Superior temporal gyrus (tissue), 1 donor: ENCODE data around the gene C5orf46.

Source experiments
- DNase-seq: peaks from one replicate; pipeline ENCODE4 v3.0.0-alpha.2; 2016; ENCODE audit errors: extremely low spot score

Gene C5orf46

DNA sequence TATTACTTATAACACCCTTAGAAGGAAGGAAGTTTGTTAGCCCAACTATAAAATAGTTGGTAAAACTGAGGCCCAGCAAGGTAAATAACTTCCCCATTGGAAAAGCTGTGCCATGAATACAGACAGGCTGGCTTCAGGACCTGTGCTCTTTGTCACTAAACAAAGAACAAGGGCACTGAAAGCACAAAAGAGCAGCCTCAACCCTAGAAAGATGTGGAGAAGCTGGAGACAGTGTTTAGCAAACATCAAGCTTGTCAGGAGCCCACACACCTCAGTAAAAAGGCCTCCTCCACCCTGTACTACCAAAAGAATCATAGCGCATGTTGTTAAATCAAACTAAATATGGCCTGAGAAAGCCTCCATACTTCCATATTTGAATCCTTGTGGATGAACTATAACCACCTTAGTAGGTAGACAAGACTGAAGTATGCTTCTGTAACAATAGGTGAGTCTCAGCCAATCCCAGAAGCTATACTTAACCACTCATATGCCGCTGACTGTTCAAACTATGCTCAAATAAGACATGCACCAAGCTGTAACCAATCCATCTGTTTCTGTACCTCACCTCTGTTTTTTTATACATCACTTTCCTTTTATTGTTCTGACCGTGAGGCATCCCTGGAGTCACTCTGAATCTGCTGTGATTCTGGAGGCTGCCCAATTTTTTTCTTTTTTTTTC is 46.2 kb downstream of the C5orf46 start:
- DNase-seq, result no peak

DNA sequence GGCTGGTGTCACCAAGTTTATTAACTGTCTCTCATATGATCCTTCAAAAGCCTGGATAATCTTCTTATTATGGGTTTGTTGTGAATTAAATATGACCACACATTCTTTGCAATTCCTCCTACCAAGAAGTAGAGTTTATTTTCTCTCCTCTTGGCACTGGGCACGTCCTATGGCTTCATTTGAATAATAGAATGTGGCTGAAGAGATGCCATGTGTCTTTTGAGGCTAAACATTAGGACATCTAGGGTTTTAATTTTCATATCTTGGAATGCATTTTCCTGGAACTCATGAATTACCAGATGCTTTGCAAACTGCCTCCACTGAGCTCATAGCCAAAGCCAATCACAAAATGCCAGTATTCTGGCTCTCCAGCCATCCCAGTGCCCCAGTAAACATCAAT is 47.8 kb downstream of the C5orf46 start:
- DNase-seq, result no peak

DNA sequence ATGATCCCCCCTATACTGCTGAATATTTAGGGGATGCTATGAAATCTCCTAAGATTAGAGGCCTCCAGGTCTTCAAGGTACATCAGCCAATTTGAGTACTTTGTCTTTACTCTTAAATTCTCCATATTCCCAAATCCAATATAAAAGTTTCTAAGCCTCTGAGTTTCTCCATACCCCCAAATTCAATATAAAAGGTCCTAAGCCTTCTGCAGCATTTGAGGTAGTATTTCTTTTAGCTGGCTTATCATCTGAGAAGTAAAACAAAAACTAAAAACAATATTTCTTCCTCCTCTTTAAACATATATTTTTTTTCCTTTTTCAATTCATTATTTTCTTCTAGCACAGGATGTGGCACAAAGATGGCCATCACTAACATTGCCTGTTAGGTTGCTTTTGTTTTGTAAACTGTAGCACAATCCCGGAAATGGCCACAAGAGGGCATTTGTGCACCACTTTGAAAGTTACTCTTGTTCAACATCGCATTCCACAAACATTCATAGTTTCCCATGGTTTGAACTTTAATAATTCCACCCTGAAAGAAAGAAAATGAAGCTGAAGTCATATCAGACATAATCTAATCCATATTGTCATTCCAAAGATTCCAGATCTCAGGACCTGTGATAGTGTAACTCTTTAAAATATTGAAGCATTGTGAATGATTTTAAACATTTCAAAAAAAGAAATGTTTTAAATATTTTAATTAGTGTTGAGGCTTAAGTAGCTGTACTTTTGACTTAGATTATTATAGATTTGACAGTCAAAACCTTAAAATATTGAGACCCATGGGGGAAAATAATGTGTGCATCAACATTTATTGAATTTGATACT is 48.8 kb downstream of the C5orf46 start:
- DNase-seq, result peak; percentile 92

DNA sequence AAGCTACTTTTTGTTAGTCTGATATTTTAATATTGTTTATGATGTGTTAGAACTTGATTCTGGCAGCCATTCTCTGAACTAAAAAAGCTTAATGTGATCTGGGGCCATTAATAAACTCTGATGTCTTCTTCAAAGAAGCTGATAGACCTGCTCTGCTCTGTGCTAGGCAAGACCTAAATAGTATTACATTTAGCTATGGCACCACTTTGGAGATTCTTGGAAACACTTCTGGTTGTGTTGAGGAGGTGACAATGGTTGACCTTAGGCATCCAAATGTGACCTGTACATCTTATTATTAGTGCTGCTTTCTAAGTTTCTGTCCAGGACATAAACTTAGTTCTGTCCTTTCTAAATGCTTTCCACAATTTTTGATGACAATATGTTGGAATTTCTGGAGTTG is 49.5 kb downstream of the C5orf46 start:
- no peak for DNase-seq

DNA sequence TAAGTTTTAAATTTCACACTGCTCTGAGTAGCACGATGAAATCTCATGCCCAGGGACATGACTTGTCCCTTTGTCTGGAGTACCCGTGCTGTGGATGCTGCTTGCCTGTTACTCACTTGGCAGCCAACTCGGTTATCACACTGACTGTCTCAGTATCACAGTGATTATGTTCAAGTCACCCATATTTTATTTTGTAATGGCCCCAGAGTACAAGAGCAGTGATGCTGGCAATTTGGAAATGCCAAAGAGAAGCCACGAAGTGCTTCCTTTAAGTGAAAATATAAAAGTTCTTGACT is 50.6 kb downstream of the C5orf46 start:
- DNase-seq, result no peak

DNA sequence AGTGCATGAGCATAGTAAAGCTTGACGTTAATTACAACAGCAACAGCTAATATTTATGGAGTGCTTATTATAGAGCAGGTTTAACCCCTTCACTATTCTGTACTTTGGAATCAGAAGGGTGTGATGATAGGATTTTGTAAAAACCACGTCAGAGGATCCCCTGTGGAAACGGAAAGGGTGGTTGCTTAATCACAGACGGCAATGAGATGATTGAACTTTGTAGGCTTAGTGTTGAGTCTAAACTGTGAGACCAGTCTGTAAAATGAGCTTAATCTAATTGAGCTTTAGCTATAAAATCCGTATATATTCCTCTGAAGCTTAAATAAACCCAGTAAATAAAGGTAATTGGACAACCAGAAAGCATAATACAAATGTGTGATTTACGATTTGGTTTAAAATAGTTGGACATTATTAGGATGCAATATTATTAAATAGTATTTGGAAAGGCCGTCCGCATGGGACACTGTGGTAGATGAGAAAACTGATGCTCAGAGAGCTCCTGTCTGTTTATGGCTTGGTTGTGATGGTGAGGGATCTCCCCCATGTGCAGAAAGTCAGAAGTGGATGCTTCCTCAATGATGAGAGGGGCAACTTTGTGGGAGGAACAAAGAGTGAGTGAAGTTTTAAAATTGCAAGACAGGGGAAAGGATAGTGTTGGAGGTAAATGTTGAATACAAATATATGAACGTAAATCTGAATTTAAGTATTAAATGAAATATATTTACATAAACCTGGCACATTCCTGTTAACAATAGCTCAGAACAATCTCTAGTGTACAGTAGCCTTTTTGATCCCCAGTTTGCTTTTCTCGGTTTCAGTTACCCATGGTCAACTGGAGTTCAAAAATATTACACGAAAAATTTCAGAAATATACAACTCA is 51.2 kb downstream of the C5orf46 start:
- no peak for DNase-seq

DNA sequence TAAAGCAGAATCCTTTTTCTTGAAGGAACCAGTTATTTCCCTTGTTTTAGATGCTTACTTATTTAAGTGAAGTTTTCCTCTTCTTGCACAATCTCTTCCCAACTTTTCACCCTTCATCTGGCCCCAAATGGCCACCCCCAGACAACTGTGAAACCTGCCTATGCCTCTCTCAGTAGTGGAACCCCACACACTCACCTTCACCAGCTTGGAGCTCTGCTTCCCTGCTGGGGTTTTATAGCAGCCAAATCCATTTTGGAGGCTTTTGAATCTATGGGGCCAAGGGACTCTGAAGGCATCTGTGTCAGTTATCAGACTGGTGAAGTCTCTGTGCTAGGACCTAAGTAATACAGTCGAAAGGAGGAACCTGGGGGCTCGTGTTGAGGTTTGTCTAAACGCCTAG is 52.0 kb downstream of the C5orf46 start:
- no peak for DNase-seq

DNA sequence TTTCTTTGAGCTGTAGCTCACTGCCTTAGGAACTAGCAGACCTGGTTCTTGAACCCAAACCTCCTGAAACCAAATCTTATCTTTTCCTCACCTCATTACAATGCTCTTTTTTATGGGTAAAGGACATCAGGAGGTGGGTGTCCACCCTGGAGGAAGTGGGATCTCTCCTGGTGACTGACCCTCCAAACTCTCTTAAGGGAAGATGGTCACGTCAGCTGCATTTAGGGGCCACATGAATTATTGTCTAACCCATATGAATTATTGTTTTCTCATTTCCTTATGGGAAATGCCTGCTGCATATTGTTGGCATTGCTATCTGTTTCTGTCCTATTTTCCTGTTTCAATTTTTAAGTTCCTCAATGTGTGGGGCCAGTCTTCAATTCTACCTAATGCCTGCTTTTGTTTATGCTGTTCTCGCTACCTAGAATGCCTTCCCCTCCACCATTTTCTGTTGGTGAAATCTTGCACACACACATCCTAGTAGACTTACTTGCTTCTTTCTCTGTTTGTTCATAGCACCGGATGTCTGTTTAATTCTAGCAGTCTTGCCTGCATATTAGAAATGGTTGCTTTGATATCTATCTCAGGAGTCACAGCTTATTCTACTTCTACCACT is 52.9 kb downstream of the C5orf46 start:
- DNase-seq, result no peak

DNA sequence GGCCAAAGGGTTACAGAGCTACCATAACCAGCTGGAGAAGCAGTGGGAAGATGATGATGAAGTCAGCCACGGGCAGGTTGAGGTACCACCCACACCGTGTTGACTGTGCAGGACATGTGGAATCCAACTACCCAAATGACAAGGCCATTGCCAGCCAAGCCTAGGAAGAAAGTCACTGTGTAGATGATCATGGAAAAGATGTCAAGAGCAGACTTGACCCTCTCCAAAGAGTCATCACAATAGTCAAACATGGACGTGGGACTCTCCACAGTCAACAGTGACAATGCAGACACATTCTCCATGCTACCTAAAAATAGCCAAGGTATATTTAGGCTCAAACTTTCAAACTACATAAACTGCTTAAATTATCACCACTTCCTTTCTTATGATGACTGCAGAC is 54.0 kb downstream of the C5orf46 start:
- DNase-seq, result no peak

DNA sequence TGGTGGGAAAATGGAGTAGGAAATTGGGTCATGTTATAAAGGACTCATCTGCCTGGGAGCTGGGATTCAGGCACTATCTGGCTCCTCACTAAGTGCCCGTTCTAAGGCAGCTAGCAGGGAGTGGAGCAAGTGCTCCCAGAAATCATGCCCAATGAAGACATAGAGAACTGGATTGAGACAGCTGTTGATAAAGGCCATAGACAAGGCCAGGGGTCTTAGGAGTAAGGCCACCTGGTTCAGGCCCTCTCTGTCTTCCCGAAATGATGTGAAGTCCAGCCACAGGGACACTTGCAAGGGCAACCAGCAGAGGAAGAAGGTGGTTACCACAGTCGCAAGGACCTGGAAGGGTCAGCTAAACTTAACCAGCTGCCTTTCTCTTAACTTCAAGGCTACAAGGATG is 54.8 kb downstream of the C5orf46 start:
- DNase-seq, result no peak

DNA sequence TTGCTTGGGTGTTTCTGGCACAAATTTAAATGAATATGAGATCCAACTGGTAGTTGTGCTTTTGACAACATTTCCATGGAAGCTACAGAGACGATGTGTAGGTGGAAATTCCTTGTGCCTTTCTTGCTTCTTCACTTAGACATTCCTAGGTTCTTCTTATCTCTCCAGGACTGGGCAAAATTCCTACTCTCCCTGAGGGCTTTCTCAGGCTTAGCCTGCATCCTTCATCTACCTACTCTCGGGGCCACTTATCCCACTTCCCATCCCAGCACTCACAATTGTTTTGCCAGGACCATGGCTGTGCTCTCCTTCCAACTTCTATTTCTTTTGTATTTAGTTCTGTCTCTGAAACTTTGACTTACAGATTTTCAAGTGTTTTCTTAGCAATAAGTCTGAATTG is 57.1 kb downstream of the C5orf46 start:
- no peak for DNase-seq

DNA sequence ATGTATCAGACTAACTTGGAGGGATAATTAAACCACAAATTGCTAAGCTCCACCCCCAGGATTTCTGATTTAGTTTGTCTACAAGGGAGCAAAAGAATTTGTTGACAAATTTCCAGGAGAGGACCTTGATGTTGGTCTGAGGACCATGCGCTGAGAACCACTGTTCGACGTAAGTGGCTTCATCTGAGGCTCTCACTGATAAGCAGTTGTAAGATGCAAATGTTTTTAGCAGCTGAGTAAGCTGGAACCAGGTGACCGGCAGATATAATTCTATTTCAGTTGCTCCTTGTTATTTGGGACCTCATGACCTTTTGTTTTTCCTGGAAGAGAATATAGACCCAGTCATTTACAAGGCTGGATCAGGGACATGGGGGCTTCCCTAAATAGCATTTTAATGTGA is 60.7 kb downstream of the C5orf46 start:
- no peak for DNase-seq

DNA sequence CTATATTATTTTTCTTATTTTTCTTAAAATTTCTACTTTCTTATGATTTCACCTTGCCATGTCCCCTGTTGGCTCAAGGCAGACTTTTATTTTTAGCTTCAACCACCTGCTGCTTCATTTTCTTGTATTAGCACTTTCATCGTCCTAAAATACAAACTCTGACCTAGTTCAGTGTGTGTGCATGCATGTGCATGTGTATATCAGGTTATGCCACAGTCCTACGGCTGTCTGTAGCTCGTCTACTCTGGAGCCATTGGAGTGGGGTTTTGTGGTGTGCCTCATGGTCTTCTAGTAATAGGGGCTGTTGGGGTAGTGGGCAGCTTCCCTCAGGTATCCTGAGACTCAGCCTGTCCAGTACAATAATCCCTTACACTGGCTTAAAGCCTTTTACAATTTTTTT is 61.5 kb downstream of the C5orf46 start:
- DNase-seq, result no peak

DNA sequence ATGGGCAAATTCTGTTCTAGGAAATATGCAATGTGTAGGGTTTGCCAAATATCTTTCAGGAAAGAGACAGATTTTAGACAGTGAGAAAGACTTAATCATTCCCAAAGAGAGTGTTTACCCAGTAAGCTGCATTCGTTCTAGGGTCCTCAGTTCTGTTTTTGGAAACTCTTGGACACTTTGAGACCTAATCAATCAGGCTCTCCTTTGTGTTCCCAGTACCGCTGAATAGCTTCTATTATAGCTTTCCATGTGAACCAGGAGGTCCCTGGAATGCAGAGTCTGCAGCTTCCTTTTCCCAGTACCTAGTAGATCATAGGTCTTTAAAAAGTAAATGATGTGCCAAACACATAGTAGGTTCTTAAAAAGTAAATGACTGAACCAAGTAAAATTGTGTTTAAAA is 63.5 kb downstream of the C5orf46 start:
- no peak for DNase-seq
